Neural crest cell (in vitro differentiated cells): Measurements from ENCODE around the gene DIAPH3. TPM values are rescaled to one million over a fixed set of nuclear protein-coding genes. Genes with fewer than 3 reads are reported as not detected.

Experiments used
- DNase-seq: peaks from one replicate; pipeline ENCODE4 v3.0.0; 2021; ENCODE audit warnings: low read depth, mixed read lengths, low spot score
- H3K27ac Mint-ChIP-seq: one replicate; pipeline ENCODE4 v1.8.0; 2021; ENCODE audit warnings: mild to moderate bottlenecking, mixed read lengths; ENCODE audit not compliant: unreplicated experiment
- H3K27me3 Mint-ChIP-seq: 2 replicates; pipeline ENCODE4 v1.8.0; 2021; ENCODE audit warnings: low read depth, mild to moderate bottlenecking, mixed read lengths
- H3K36me3 Mint-ChIP-seq: 2 replicates; pipeline ENCODE4 v1.8.0; 2021; ENCODE audit warnings: low read depth, mild to moderate bottlenecking, mixed read lengths
- H3K4me1 Mint-ChIP-seq: 2 replicates; pipeline ENCODE4 v1.8.0; 2021; ENCODE audit warnings: mixed read lengths
- H3K4me3 Mint-ChIP-seq: one replicate; pipeline ENCODE4 v1.8.0; 2021; ENCODE audit warnings: mild to moderate bottlenecking, mixed read lengths
- H3K9me3 Mint-ChIP-seq: 2 replicates; pipeline ENCODE4 v1.8.0; 2021; ENCODE audit warnings: mixed read lengths
- total RNA-seq: library from RNA; stranded (reverse); gene quantifications from 2 replicates; pipeline ENCODE4 v1.2.1, GENCODE V29; 2021
- TF ChIP-seq, protein P1 (sequence below): fragments of 200-600 bp; sonication (generic); conservative IDR thresholded peaks from 2 replicates; pipeline ENCODE4 v1.5.0; 2021; ENCODE audit warnings: antibody characterized with exemption, mild to moderate bottlenecking

DIAPH3 gene
- total RNA-seq, 1 donor from 2014 or later, result 16.4 TPM

DNA sequence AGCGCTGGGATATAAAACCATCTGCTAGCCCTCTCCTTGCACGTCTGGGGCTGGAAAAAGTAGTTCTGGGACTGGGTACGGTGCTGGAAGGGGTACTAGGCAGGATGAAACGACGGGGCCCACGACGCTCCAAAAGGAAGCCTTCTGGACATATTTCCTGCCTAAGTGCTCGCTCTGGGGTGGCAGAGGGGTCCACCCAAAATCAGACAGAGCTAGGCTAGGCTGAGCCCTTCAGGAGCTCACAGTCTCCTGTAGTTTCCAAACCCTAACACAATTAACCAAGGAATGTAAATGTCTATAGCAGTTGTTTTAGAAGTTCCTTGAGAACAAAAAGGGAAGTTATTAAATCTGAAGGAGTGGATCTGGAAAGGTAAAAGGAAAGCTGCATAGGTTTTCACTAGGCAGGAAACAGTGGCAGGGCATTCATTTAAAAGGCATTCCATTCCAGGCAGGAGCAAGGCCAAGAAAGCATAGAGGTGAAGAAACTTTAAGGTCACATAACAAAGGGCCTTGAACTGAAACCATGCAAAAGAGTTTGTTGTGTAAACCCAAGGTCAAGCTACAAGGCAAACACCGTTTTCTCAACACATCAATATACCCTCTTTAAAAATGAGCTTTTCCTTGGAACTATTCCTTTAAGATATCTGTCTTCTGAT lies 634 bp upstream of the DIAPH3 start:
- Mint-ChIP-seq H3K4me1 (peaks cover 38% of the 10 kb centered on the region), H3K36me3 (peaks cover 14% of the 10 kb centered on the region), H3K9me3 (no peaks in the 10 kb centered on the region), H3K27ac (peak overlapping the region; percentile 97), H3K4me3 (peak overlapping the region; percentile 97), H3K27me3 (no peaks in the 10 kb centered on the region)
- TF ChIP-seq, protein P1, sequence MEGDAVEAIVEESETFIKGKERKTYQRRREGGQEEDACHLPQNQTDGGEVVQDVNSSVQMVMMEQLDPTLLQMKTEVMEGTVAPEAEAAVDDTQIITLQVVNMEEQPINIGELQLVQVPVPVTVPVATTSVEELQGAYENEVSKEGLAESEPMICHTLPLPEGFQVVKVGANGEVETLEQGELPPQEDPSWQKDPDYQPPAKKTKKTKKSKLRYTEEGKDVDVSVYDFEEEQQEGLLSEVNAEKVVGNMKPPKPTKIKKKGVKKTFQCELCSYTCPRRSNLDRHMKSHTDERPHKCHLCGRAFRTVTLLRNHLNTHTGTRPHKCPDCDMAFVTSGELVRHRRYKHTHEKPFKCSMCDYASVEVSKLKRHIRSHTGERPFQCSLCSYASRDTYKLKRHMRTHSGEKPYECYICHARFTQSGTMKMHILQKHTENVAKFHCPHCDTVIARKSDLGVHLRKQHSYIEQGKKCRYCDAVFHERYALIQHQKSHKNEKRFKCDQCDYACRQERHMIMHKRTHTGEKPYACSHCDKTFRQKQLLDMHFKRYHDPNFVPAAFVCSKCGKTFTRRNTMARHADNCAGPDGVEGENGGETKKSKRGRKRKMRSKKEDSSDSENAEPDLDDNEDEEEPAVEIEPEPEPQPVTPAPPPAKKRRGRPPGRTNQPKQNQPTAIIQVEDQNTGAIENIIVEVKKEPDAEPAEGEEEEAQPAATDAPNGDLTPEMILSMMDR, result no peak
- no peak for DNase-seq

DNA sequence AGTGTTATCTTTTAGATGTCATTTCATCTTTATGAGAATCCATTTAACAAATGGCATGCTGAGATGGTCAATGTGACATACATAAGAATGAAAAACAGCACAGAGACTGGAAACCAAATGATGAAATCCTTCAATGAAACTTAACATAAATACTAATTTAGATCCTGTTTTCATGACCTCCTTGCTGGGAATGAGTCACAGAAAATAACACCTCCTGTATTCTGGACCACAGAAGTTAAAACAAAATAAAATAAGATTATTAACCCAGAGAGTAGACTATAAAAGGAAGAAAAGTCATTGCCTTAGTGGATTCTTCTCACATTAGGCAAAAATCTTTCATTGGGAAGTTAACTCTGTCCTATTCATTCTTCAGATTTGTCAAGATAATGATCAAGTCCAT lies 1.6 kb downstream of the DIAPH3 start:
- H3K27ac Mint-ChIP-seq, result no peak overlapping the region
- peaks cover 25% of the 10 kb centered on the region for H3K36me3 Mint-ChIP-seq
- H3K4me1 Mint-ChIP-seq, result peaks cover 38% of the 10 kb centered on the region
- DNase-seq, result no peak
- H3K4me3 Mint-ChIP-seq, result no peak overlapping the region
- H3K9me3 Mint-ChIP-seq, result no peaks in the 10 kb centered on the region
- TF ChIP-seq, protein P1, result no peak
- H3K27me3 Mint-ChIP-seq, result no peaks in the 10 kb centered on the region

DNA sequence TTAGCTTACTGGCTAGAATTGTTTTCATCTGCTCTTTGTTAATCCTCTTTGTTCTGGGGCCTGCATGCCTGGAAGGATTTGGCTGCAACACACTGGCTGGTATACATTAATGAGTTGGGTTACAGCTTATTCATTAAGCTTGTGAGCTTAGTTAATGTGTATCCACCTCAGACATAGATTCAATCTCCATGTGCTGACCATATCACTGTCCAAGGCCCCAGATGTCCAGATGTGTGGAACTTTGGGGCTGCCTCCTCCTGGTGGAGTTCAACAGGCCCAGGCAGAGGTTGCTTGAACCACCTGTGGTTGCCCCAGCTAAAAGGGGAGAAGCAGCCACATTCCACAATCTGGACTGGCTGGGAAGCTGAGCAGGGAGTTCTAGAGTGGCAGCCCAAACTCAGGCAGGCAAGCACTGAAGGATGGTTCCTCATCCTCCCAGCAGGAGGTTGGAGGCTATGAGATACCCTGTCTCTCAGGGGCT lies 5.4 kb downstream of the DIAPH3 start:
- no peaks in the 10 kb centered on the region for H3K9me3 Mint-ChIP-seq
- H3K4me1 Mint-ChIP-seq, result peaks cover 19% of the 10 kb centered on the region
- H3K27ac Mint-ChIP-seq, result no peak overlapping the region
- TF ChIP-seq, protein P1, result no peak
- H3K36me3 Mint-ChIP-seq, result peaks cover 25% of the 10 kb centered on the region
- no peak overlapping the region for H3K4me3 Mint-ChIP-seq
- H3K27me3 Mint-ChIP-seq, result no peaks in the 10 kb centered on the region
- no peak for DNase-seq

GRCh38 chr13:60155978-60156377 lies 7.8 kb downstream of the DIAPH3 start:
- no peaks in the 10 kb centered on the region for H3K27me3 Mint-ChIP-seq
- H3K27ac Mint-ChIP-seq, result no peak overlapping the region
- H3K4me3 Mint-ChIP-seq, result no peak overlapping the region
- TF ChIP-seq, protein P1, result no peak
- no peak for DNase-seq
- H3K4me1 Mint-ChIP-seq, result peaks cover under 1% of the 10 kb centered on the region
- no peaks in the 10 kb centered on the region for H3K9me3 Mint-ChIP-seq
- H3K36me3 Mint-ChIP-seq, result peaks cover 16% of the 10 kb centered on the region

- TF ChIP-seq, protein P1, result no peak
- Mint-ChIP-seq H3K4me1 (peaks cover 5% of the 10 kb centered on the region), H3K4me3 (no peak overlapping the region), H3K27me3 (no peaks in the 10 kb centered on the region), H3K9me3 (no peaks in the 10 kb centered on the region), H3K36me3 (peaks cover 5% of the 10 kb centered on the region), H3K27ac (no peak overlapping the region)
- DNase-seq, result no peak
These were observed 10.8 kb downstream of the DIAPH3 start for GRCh38 chr13:60152904-60153303.
